DND-41 (cell line): ENCODE data around the gene OR4K2.
"Not testable (repeated sequence)": the region's sequence is repeated elsewhere in the genome, so short reads cannot be mapped to it uniquely, and the experiment has no call there.

Experiments used
- CTCF ChIP-seq: IDR thresholded peaks from 2 replicates; pipeline ENCODE4 v1.5.1; 2012; ENCODE audit warnings: borderline replicate concordance, low read length, moderate library complexity, mild to moderate bottlenecking; ENCODE audit not compliant: poor library complexity, severe bottlenecking; ENCODE audit errors: extremely low read depth
- EZH2 ChIP-seq: IDR thresholded peaks from 3 replicates; pipeline ENCODE4 v1.6.1; 2012; ENCODE audit warnings: borderline replicate concordance, low read depth, mild to moderate bottlenecking, moderate library complexity, low read length, inconsistent platforms; ENCODE audit not compliant: severe bottlenecking

DNA sequence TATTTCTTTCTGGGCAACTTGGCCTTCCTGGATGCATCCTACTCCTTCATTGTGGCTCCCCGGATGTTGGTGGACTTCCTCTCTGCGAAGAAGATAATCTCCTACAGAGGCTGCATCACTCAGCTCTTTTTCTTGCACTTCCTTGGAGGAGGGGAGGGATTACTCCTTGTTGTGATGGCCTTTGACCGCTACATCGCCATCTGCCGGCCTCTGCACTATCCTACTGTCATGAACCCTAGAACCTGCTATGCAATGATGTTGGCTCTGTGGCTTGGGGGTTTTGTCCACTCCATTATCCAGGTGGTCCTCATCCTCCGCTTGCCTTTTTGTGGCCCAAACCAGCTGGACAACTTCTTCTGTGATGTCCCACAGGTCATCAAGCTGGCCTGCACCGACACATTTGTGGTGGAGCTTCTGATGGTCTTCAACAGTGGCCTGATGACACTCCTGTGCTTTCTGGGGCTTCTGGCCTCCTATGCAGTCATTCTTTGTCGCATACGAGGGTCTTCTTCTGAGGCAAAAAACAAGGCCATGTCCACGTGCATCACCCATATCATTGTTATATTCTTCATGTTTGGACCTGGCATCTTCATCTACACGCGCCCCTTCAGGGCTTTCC lies 47.2 kb upstream of the OR4K2 start:
- not testable (repeated sequence) for TF ChIP-seq CTCF, EZH2
